ENCODE data around the gene RABGAP1L. TPM values are rescaled to one million over a fixed set of nuclear protein-coding genes. Genes with fewer than 3 reads are reported as not detected.
"Not testable (repeated sequence)": the region's sequence is repeated elsewhere in the genome, so short reads cannot be mapped to it uniquely, and the experiment has no call there.

The RABGAP1L gene
- total RNA-seq, 2 experiments from 2014 or later, result 20.2 to 22.6 TPM

- Mint-ChIP-seq H3K36me3 (peaks cover 9% of the 10 kb centered on the region), H3K4me3 (peak overlapping the region; percentile 27), H3K27me3 (no peaks in the 10 kb centered on the region), H3K27ac (no peak overlapping the region), H3K4me1 (peaks cover 27% of the 10 kb centered on the region), H3K9me3 (peaks cover 4% of the 10 kb centered on the region)
- DNase-seq, result no peak
Measured at GRCh38 chr1:175024773-175025172, 865.5 kb downstream of the RABGAP1L start.

GRCh38 chr1:175033953-175034352 is 874.6 kb downstream of the RABGAP1L start:
- H3K4me1 Mint-ChIP-seq, result peaks cover 6% of the 10 kb centered on the region
- no peak overlapping the region for H3K27ac Mint-ChIP-seq
- peaks cover 2% of the 10 kb centered on the region for H3K36me3 Mint-ChIP-seq
- H3K27me3 Mint-ChIP-seq, result no peaks in the 10 kb centered on the region
- no peak for DNase-seq
- no peaks in the 10 kb centered on the region for H3K9me3 Mint-ChIP-seq
- no peak overlapping the region for H3K4me3 Mint-ChIP-seq

- Mint-ChIP-seq H3K4me1 (peaks cover under 1% of the 10 kb centered on the region), H3K9me3 (no peaks in the 10 kb centered on the region), H3K36me3 (no peaks in the 10 kb centered on the region), H3K27me3 (no peaks in the 10 kb centered on the region), H3K4me3 (no peak overlapping the region), H3K27ac (no peak overlapping the region)
- DNase-seq, result no peak
Measured at GRCh38 chr1:175034775-175035174, 875.5 kb downstream of the RABGAP1L start.

GRCh38 chr1:175035865-175036264 is 876.5 kb downstream of the RABGAP1L start:
- H3K9me3 Mint-ChIP-seq, result no peaks in the 10 kb centered on the region
- no peaks in the 10 kb centered on the region for H3K36me3 Mint-ChIP-seq
- no peaks in the 10 kb centered on the region for H3K4me1 Mint-ChIP-seq
- H3K27me3 Mint-ChIP-seq, result no peaks in the 10 kb centered on the region
- DNase-seq, result no peak
- no peak overlapping the region for H3K27ac Mint-ChIP-seq
- H3K4me3 Mint-ChIP-seq, result no peak overlapping the region

- Mint-ChIP-seq H3K4me3 (no peak overlapping the region), H3K27ac (no peak overlapping the region), H3K27me3 (no peaks in the 10 kb centered on the region), H3K4me1 (no peaks in the 10 kb centered on the region), H3K36me3 (no peaks in the 10 kb centered on the region), H3K9me3 (no peaks in the 10 kb centered on the region)
- no peak for DNase-seq
Measured at GRCh38 chr1:175036476-175036875, 877.2 kb downstream of the RABGAP1L start.

GRCh38 chr1:175037416-175037815 is 878.1 kb downstream of the RABGAP1L start:
- DNase-seq, result no peak
- Mint-ChIP-seq H3K27me3 (no peaks in the 10 kb centered on the region), H3K4me1 (no peaks in the 10 kb centered on the region), H3K4me3 (no peak overlapping the region), H3K9me3 (no peaks in the 10 kb centered on the region), H3K27ac (no peak overlapping the region), H3K36me3 (no peaks in the 10 kb centered on the region)

- no peak for DNase-seq
- no peaks in the 10 kb centered on the region for H3K4me1 Mint-ChIP-seq
- H3K9me3 Mint-ChIP-seq, result no peaks in the 10 kb centered on the region
- H3K27me3 Mint-ChIP-seq, result no peaks in the 10 kb centered on the region
- H3K36me3 Mint-ChIP-seq, result no peaks in the 10 kb centered on the region
- H3K4me3 Mint-ChIP-seq, result no peak overlapping the region
- H3K27ac Mint-ChIP-seq, result no peak overlapping the region
Measured at GRCh38 chr1:175040324-175040879, 881.1 kb downstream of the RABGAP1L start.

GRCh38 chr1:175042650-175043049 is 883.3 kb downstream of the RABGAP1L start:
- no peaks in the 10 kb centered on the region for H3K4me1 Mint-ChIP-seq
- H3K27ac Mint-ChIP-seq, result no peak overlapping the region
- no peaks in the 10 kb centered on the region for H3K36me3 Mint-ChIP-seq
- peaks cover 2% of the 10 kb centered on the region for H3K27me3 Mint-ChIP-seq
- H3K9me3 Mint-ChIP-seq, result no peaks in the 10 kb centered on the region
- H3K4me3 Mint-ChIP-seq, result no peak overlapping the region
- no peak for DNase-seq

GRCh38 chr1:175043824-175044223 is 884.5 kb downstream of the RABGAP1L start:
- H3K27me3 Mint-ChIP-seq, result peaks cover 11% of the 10 kb centered on the region
- no peaks in the 10 kb centered on the region for H3K9me3 Mint-ChIP-seq
- H3K27ac Mint-ChIP-seq, result no peak overlapping the region
- H3K36me3 Mint-ChIP-seq, result no peaks in the 10 kb centered on the region
- H3K4me1 Mint-ChIP-seq, result no peaks in the 10 kb centered on the region
- H3K4me3 Mint-ChIP-seq, result no peak overlapping the region
- DNase-seq, result no peak

- not testable (repeated sequence) for H3K4me3 Mint-ChIP-seq, H3K4me1 Mint-ChIP-seq, H3K36me3 Mint-ChIP-seq, DNase-seq, H3K27ac Mint-ChIP-seq, H3K9me3 Mint-ChIP-seq
- H3K27me3 Mint-ChIP-seq, result peaks cover 13% of the 10 kb centered on the region
Measured at GRCh38 chr1:175044591-175044990, 885.3 kb downstream of the RABGAP1L start.

Other genes starting within 250 kb of the RABGAP1L start
- gene SERPINC1, start 242.2 kb upstream of the RABGAP1L start, total RNA-seq, result not detected
- 10 to 100 TPM; 30.4 to 34.3 TPM for gene RC3H1, start 137.2 kb upstream of the RABGAP1L start, total RNA-seq

Measured in activated naive CD8-positive, alpha-beta T cell treated with anti-CD3 and anti-CD28 coated beads for 36 hours (primary cell).